ENCODE measurements around the gene FOXI1. TPM values are rescaled to one million over a fixed set of nuclear protein-coding genes. Genes with fewer than 3 reads are reported as not detected.

Gene FOXI1
- total RNA-seq, 1 donor from 2014 or later, result not detected

- intact Hi-C loops (cut with DNase I), result no loop called here
Observed at GRCh38 chr5:170132269-170132975, 26.7 kb downstream of the FOXI1 start.

GRCh38 chr5:170132976-170133448 is 27.3 kb downstream of the FOXI1 start:
- H3K4me3 ChIP-seq, result no peak overlapping the region
- intact Hi-C loops (cut with DNase I), result no loop called here
- H3K36me3 ChIP-seq, result no peaks in the 10 kb centered on the region
- no peak overlapping the region for H3K27ac ChIP-seq
- no peaks in the 10 kb centered on the region for H3K9me3 ChIP-seq
- no peak for TF ChIP-seq CTCF (IDR thresholded peaks at IDR 0.05)
- ATAC-seq, result no peak
- no peak for DNase-seq
- H3K27me3 ChIP-seq, result no peaks in the 10 kb centered on the region
- H3K4me1 ChIP-seq, result no peaks in the 10 kb centered on the region

More at GRCh38 chr5:170132269-170132975, 26.7 kb downstream of the FOXI1 start:
- Histone ChIP-seq H3K9me3 (no peaks in the 10 kb centered on the region), H3K4me3 (no peak overlapping the region), H3K27ac (no peak overlapping the region), H3K27me3 (no peaks in the 10 kb centered on the region), H3K4me1 (no peaks in the 10 kb centered on the region), H3K36me3 (no peaks in the 10 kb centered on the region)
- DNase-seq (no peak), ATAC-seq (no peak)
- TF ChIP-seq CTCF (IDR thresholded peaks at IDR 0.05), result no peak

- H3K27me3 ChIP-seq, result no peaks in the 10 kb centered on the region
- no peak for TF ChIP-seq CTCF (IDR thresholded peaks at IDR 0.05)
- H3K4me1 ChIP-seq, result no peaks in the 10 kb centered on the region
- H3K4me3 ChIP-seq, result no peak overlapping the region
- no peak overlapping the region for H3K27ac ChIP-seq
- no peaks in the 10 kb centered on the region for H3K9me3 ChIP-seq
- no peaks in the 10 kb centered on the region for H3K36me3 ChIP-seq
- DNase-seq (no peak), ATAC-seq (no peak)
- intact Hi-C loops (cut with DNase I), result no loop called here
Observed at GRCh38 chr5:170135796-170136490, 30.2 kb downstream of the FOXI1 start.

- Histone ChIP-seq H3K4me1 (no peaks in the 10 kb centered on the region), H3K4me3 (no peak overlapping the region), H3K27me3 (no peaks in the 10 kb centered on the region), H3K9me3 (no peaks in the 10 kb centered on the region), H3K27ac (no peak overlapping the region), H3K36me3 (no peaks in the 10 kb centered on the region)
- DNase-seq (no peak), ATAC-seq (no peak)
- no peak for TF ChIP-seq CTCF (IDR thresholded peaks at IDR 0.05)
- intact Hi-C loops (cut with DNase I), result no loop called here
Observed at GRCh38 chr5:170136506-170136905, 30.8 kb downstream of the FOXI1 start.

- no peak for ATAC-seq
- Histone ChIP-seq H3K27me3 (no peaks in the 10 kb centered on the region), H3K9me3 (no peaks in the 10 kb centered on the region), H3K36me3 (no peaks in the 10 kb centered on the region), H3K27ac (no peak overlapping the region), H3K4me1 (no peaks in the 10 kb centered on the region), H3K4me3 (no peak overlapping the region)
- intact Hi-C loops (cut with DNase I), result no loop called here
- no peak for TF ChIP-seq CTCF (IDR thresholded peaks at IDR 0.05)
- DNase-seq, result no peak
Observed at GRCh38 chr5:170137694-170138214, 32.1 kb downstream of the FOXI1 start.

Measured in upper lobe of right lung (tissue), 1 donor.